ENCODE measurements around the gene MICAL3. TPM values are rescaled to one million over a fixed set of nuclear protein-coding genes. Genes with fewer than 3 reads are reported as not detected.
"Not testable (repeated sequence)": the region's sequence is repeated elsewhere in the genome, so short reads cannot be mapped to it uniquely, and the experiment has no call there.

Gene MICAL3
- total RNA-seq, 1 experiment from 2014 or later = 23.7 TPM

DNA sequence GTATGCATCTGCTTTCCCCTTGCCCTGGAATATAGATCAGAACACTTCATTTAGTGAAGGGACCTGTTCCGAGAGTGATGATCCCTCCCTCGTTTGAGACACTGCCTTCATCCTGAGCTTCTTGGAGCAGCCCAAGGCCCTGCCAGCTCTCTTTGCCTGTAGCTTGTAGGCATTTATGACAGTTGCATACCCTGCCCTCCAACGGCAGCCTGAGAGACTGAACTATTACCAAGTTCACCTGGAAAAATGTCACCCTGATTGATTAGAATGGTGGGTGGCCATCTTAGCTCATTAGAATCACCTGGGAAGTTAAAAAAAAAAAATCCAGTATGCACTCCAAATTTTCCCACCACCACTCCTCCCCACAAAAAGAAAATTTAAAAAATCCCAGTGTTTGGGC is 1.5 kb downstream of the MICAL3 start:
- Histone ChIP-seq H3K4me3 (ENCODE audit: low read length) (peak overlapping the region; percentile 81), H3K79me2 (ENCODE audit: low read length) (peaks cover 24% of the 10 kb centered on the region), H3K4me2 (ENCODE audit: low read length) (peak overlapping the region; percentile 92), H4K20me1 (ENCODE audit: low read length) (no peaks in the 10 kb centered on the region), H2AFZ (ENCODE audit: low read length) (peak overlapping the region; percentile 72), H3K27me3 (ENCODE audit: low read length) (no peaks in the 10 kb centered on the region), H3K9ac (ENCODE audit: low read length) (peak overlapping the region; percentile 70), H3K4me1 (ENCODE audit: insufficient read depth, low read length) (peaks cover 8% of the 10 kb centered on the region), H3K27ac (ENCODE audit: low read length) (peak overlapping the region; percentile 33), H3F3A (ENCODE audit: low read length, unreplicated experiment) (no peaks in the 10 kb centered on the region), H3K9me3 (ENCODE audit: low read length) (no peaks in the 10 kb centered on the region), H3K36me3 (ENCODE audit: low read depth, low read length) (no peaks in the 10 kb centered on the region), H3K9me2 (replicated peaks; ENCODE audit: low read length) (no peaks in the 10 kb centered on the region)
- BruUV-seq (replicated peaks) = TSS peak; percentile 35
- intact Hi-C loops (cut with micrococcal nuclease) = loop anchor here (5.0 to 10.0 kb wide), 2 partner anchors 34 to 188 kb away; no protein-coding TSS in a partner anchor
- no peak for ATAC-seq
- DNase-seq = peak; percentile 16
- POLR2A ChIA-PET (ENCODE audit: unreplicated experiment) = no interaction called here
- TF ChIP-seq EZH2 (IDR thresholded peaks at IDR 0.05; ENCODE audit: low read length, unreplicated experiment) (no peak), EZH2phosphoT487 (IDR thresholded peaks at IDR 0.05; ENCODE audit: borderline replicate concordance, low read length) (no peak)
- TF ChIP-seq, protein P1, sequence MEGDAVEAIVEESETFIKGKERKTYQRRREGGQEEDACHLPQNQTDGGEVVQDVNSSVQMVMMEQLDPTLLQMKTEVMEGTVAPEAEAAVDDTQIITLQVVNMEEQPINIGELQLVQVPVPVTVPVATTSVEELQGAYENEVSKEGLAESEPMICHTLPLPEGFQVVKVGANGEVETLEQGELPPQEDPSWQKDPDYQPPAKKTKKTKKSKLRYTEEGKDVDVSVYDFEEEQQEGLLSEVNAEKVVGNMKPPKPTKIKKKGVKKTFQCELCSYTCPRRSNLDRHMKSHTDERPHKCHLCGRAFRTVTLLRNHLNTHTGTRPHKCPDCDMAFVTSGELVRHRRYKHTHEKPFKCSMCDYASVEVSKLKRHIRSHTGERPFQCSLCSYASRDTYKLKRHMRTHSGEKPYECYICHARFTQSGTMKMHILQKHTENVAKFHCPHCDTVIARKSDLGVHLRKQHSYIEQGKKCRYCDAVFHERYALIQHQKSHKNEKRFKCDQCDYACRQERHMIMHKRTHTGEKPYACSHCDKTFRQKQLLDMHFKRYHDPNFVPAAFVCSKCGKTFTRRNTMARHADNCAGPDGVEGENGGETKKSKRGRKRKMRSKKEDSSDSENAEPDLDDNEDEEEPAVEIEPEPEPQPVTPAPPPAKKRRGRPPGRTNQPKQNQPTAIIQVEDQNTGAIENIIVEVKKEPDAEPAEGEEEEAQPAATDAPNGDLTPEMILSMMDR (conservative IDR thresholded peaks at IDR 0.05; ENCODE audit: low read depth, low read length) = no peak
- CTCF ChIA-PET = interaction anchor here (1.3 to 3.7 kb wide), 2 partner anchors 22 to 53 kb away, joined by 3 to 18 read pairs; no protein-coding TSS in a partner anchor

DNA sequence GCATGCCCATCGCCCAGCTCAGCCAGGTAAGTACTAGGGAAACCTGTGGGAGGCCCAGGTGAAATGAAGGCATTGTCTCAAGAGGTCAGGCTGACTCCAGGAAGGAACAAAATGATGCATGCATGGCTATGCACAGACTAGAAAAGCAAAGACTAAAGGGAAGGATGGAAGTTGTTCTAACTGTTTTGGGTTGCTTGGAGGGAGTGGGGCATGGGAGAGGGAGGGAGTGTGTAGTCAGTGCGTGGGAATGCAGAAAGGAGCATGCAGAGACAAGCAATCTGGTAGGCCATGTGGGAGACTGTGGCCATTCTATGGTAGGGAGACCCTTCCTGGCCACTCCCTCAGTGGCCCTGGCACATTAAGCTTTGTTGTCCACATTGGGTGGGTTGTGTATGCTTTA is 2.9 kb downstream of the MICAL3 start:
- Histone ChIP-seq H3F3A (ENCODE audit: low read length, unreplicated experiment) (no peaks in the 10 kb centered on the region), H3K27ac (ENCODE audit: low read length) (no peak overlapping the region), H2AFZ (ENCODE audit: low read length) (no peak overlapping the region), H3K4me2 (ENCODE audit: low read length) (no peak overlapping the region), H3K4me3 (ENCODE audit: low read length) (no peak overlapping the region), H3K27me3 (ENCODE audit: low read length) (no peaks in the 10 kb centered on the region), H3K36me3 (ENCODE audit: low read depth, low read length) (no peaks in the 10 kb centered on the region), H3K9me3 (ENCODE audit: low read length) (no peaks in the 10 kb centered on the region), H3K79me2 (ENCODE audit: low read length) (peaks cover 24% of the 10 kb centered on the region), H3K9ac (ENCODE audit: low read length) (no peak overlapping the region), H3K4me1 (ENCODE audit: insufficient read depth, low read length) (peaks cover 8% of the 10 kb centered on the region), H3K9me2 (replicated peaks; ENCODE audit: low read length) (no peaks in the 10 kb centered on the region), H4K20me1 (ENCODE audit: low read length) (no peaks in the 10 kb centered on the region)
- BruUV-seq (replicated peaks) = no TSS peak
- ChIA-PET POLR2A (ENCODE audit: unreplicated experiment) (no interaction called here), CTCF (no interaction called here)
- intact Hi-C loops (cut with micrococcal nuclease) = loop anchor here (5.0 to 10.0 kb wide), 2 partner anchors 36 to 187 kb away; no protein-coding TSS in a partner anchor
- DNase-seq (no peak), ATAC-seq (no peak)
- TF ChIP-seq EZH2phosphoT487 (IDR thresholded peaks at IDR 0.05; ENCODE audit: borderline replicate concordance, low read length) (no peak), EZH2 (IDR thresholded peaks at IDR 0.05; ENCODE audit: low read length, unreplicated experiment) (no peak)
- TF ChIP-seq, protein P1 (conservative IDR thresholded peaks at IDR 0.05; ENCODE audit: low read depth, low read length) = no peak

DNA sequence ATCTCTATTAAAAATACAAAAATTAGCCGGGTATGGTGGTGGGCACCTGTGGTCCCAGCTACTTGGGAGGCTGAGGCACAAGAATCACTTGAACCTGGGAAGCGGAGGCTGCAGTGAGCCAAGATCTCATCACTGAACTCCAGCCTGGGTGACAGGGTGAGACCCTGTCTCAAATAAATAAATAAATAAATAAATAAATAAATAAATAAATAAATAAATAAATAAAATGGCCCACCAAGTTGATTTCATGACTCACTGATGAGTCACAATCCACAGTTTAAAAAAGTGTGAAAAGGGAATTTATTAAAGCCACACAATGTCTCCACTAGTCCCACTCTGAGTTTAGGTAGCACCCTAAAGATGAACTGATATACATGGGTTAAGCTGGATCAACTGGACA is 3.6 kb downstream of the MICAL3 start:
- H2AFZ ChIP-seq (ENCODE audit: low read length); H3K4me2 ChIP-seq (ENCODE audit: low read length); BruUV-seq (replicated peaks); POLR2A ChIA-PET (ENCODE audit: unreplicated experiment); H4K20me1 ChIP-seq (ENCODE audit: low read length); ATAC-seq; H3K27me3 ChIP-seq (ENCODE audit: low read length); H3K4me3 ChIP-seq (ENCODE audit: low read length); H3F3A ChIP-seq (ENCODE audit: low read length, unreplicated experiment); H3K9ac ChIP-seq (ENCODE audit: low read length); CTCF ChIA-PET; H3K36me3 ChIP-seq (ENCODE audit: low read depth, low read length); H3K27ac ChIP-seq (ENCODE audit: low read length); H3K9me2 ChIP-seq (replicated peaks; ENCODE audit: low read length); DNase-seq; H3K9me3 ChIP-seq (ENCODE audit: low read length); H3K4me1 ChIP-seq (ENCODE audit: insufficient read depth, low read length): not testable (repeated sequence)
- H3K79me2 ChIP-seq (ENCODE audit: low read length) = peaks cover 29% of the 10 kb centered on the region
- intact Hi-C loops (cut with micrococcal nuclease) = loop anchor here (5.0 to 10.0 kb wide), 2 partner anchors 37 to 186 kb away; no protein-coding TSS in a partner anchor
